Parathyroid adenoma (tissue), 2 donors: Measurements from ENCODE around the gene FGR.

Source experiments
- H2AFZ ChIP-seq: fragments of 300-600 bp; sonication (generic); one replicate; pipeline ENCODE4 v1.7.0; 2017; ENCODE audit warnings: antibody characterized with exemption, mild to moderate bottlenecking
- H3K27ac ChIP-seq: fragments of 300-600 bp; sonication (generic); one replicate; pipeline ENCODE4 v1.7.0; 2017
- H3K27me3 ChIP-seq: fragments of 300-600 bp; sonication (generic); one replicate; pipeline ENCODE4 v1.7.0; 2017; ENCODE audit warnings: low read length; ENCODE audit not compliant: control insufficient read depth, insufficient read depth
- H3K36me3 ChIP-seq: fragments of 300-600 bp; sonication (generic); one replicate; pipeline ENCODE4 v1.7.0; 2017; ENCODE audit warnings: low read length; ENCODE audit not compliant: control insufficient read depth, insufficient read depth
- H3K4me1 ChIP-seq: fragments of 300-600 bp; sonication (generic); one replicate; pipeline ENCODE4 v1.7.0; 2017; ENCODE audit warnings: control low read depth
- H3K4me2 ChIP-seq: fragments of 300-600 bp; sonication (generic); one replicate; pipeline ENCODE4 v1.7.0; 2017; ENCODE audit warnings: low read length
- H3K4me3 ChIP-seq: fragments of 300-600 bp; sonication (generic); one replicate; pipeline ENCODE4 v1.7.0; 2017; ENCODE audit warnings: low read depth, low read length
- H3K79me2 ChIP-seq: fragments of 300-600 bp; sonication (generic); one replicate; pipeline ENCODE4 v1.7.0; 2017; ENCODE audit warnings: control low read depth
- H3K9ac ChIP-seq: fragments of 300-600 bp; sonication (generic); one replicate; pipeline ENCODE4 v1.7.0; 2017; ENCODE audit warnings: mild to moderate bottlenecking
- H3K9me3 ChIP-seq: fragments of 300-600 bp; sonication (generic); one replicate; pipeline ENCODE4 v1.7.0; 2017; ENCODE audit warnings: low read length; ENCODE audit not compliant: control insufficient read depth
- CTCF ChIP-seq: fragments of 300-600 bp; sonication (generic); IDR thresholded peaks from one replicate; pipeline ENCODE4 v1.7.0; 2017; ENCODE audit warnings: antibody characterized with exemption, mild to moderate bottlenecking
- donor health status: primary hyperparathyroidism.

Gene FGR

DNA sequence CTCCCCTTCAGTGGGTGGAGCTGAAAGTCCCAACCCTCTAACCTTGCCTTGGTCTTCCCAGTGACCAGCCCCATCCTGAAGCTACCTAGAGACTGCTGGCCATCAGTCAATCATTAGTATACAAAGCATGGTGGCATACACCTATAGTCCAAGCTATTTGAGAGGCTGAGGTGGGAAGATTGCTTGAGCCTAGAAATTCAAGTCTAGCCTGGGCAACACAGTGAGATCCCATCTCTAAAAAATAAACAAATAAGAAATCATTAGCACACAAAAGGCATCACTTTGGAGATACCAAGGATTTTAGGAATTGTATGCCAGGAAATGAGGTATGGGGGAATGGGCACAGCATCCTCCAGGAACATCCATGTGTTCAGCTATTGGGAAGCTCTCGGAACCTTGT lies 41.4 kb upstream of the FGR start:
- no peak overlapping the region for H2AFZ ChIP-seq
- H3K79me2 ChIP-seq, result no peaks in the 10 kb centered on the region
- no peak overlapping the region for H3K27ac ChIP-seq
- TF ChIP-seq CTCF, result no peak
- no peak overlapping the region for H3K4me3 ChIP-seq
- no peak overlapping the region for H3K9ac ChIP-seq
- H3K4me1 ChIP-seq, result peaks cover 6% of the 10 kb centered on the region
- H3K4me2 ChIP-seq, result no peak overlapping the region
- H3K9me3 ChIP-seq, result no peaks in the 10 kb centered on the region
- H3K27me3 ChIP-seq, result no peaks in the 10 kb centered on the region
- H3K36me3 ChIP-seq, result no peaks in the 10 kb centered on the region

DNA sequence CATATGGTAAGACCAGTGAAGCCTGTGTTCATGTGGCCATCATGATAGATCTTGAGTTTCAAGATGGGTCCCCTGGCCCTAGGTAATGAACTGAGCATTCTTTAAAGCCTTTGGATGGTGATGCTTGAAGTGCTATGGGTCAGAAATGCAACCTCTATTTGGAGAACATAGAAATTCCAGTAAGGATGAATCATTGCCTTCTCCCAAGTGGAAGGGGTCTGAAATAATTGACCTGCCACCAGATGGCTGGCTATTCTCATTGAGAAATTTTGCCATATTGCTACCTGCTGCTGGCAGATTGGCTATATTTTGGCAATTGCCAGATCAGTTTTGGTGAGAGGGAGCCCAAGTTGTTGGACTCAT lies 37.7 kb upstream of the FGR start:
- Histone ChIP-seq H3K9me3 (no peaks in the 10 kb centered on the region), H3K27ac (peak overlapping the region; percentile 83), H3K79me2 (no peaks in the 10 kb centered on the region), H3K9ac (no peak overlapping the region), H3K36me3 (no peaks in the 10 kb centered on the region), H3K4me2 (peak overlapping the region; percentile 96), H3K27me3 (no peaks in the 10 kb centered on the region), H2AFZ (peak overlapping the region; percentile 39), H3K4me1 (peaks cover 6% of the 10 kb centered on the region), H3K4me3 (peak overlapping the region; percentile 91)
- TF ChIP-seq CTCF, result no peak

GRCh38 chr1:27671964-27672749 lies 37.2 kb upstream of the FGR start, which contains the start of gene IFI6:
Gene IFI6 (minus strand): TSS chr1:27672192. CDS start chr1:27669314, 2,878 bp downstream.
- peak within 1 kb of the TSS; percentile 83 for H3K27ac ChIP-seq
- peak within 1 kb of the TSS; percentile 91 for H3K4me3 ChIP-seq
- H3K9ac ChIP-seq, result no peak within 1 kb of the TSS
- H3K4me2 ChIP-seq, result peak within 1 kb of the TSS; percentile 96
- no peaks in the 10 kb centered on the region for H3K36me3 ChIP-seq
- H3K27me3 ChIP-seq, result no peaks in the 10 kb centered on the region
- no peaks in the 10 kb centered on the region for H3K79me2 ChIP-seq
- no peaks in the 10 kb centered on the region for H3K9me3 ChIP-seq
- peak within 1 kb of the TSS; percentile 39 for H2AFZ ChIP-seq
- peaks cover 6% of the 10 kb centered on the region for H3K4me1 ChIP-seq
- TF ChIP-seq CTCF, result peak; percentile 37

- no peak for TF ChIP-seq CTCF
- Histone ChIP-seq H3K4me3 (peak overlapping the region; percentile 42), H3K27ac (no peak overlapping the region)
Measured at GRCh38 chr1:27669876-27670275, 34.9 kb upstream of the FGR start.

More at GRCh38 chr1:27669876-27670275, 34.9 kb upstream of the FGR start:
- no peak overlapping the region for H3K9ac ChIP-seq
- H2AFZ ChIP-seq, result no peak overlapping the region
- H3K4me2 ChIP-seq, result peak overlapping the region; percentile 82
- no peaks in the 10 kb centered on the region for H3K27me3 ChIP-seq
- H3K36me3 ChIP-seq, result no peaks in the 10 kb centered on the region
- no peaks in the 10 kb centered on the region for H3K79me2 ChIP-seq
- H3K4me1 ChIP-seq, result peaks cover 6% of the 10 kb centered on the region
- H3K9me3 ChIP-seq, result no peaks in the 10 kb centered on the region
